ENCODE results near the gene LDHAL6B. TPM values are rescaled to one million over a fixed set of nuclear protein-coding genes. Genes with fewer than 3 reads are reported as not detected.

The LDHAL6B gene
- total RNA-seq, 2 donors from 2014 or later: not detected

- Histone ChIP-seq H3K27me3 (ENCODE audit: control insufficient read depth, insufficient read depth, low read length, poor library complexity, severe bottlenecking) (no peaks in the 10 kb centered on the region), H3K27ac (ENCODE audit: low read depth, low read length) (no peak overlapping the region), H3K9me3 (ENCODE audit: control insufficient read depth, low read length) (peaks cover 7% of the 10 kb centered on the region), H3K4me1 (ENCODE audit: control insufficient read depth, insufficient read depth, low read length) (peaks cover 4% of the 10 kb centered on the region), H3K36me3 (ENCODE audit: control insufficient read depth, insufficient read depth, low read length) (peaks cover 10% of the 10 kb centered on the region), H3K4me3 (ENCODE audit: low read length) (no peak overlapping the region), H3K9ac (ENCODE audit: extremely low read depth, low read length, poor library complexity, severe bottlenecking) (no peak overlapping the region)
- Mint-ChIP-seq H3K36me3 (ENCODE audit: low read depth) (peaks cover 27% of the 10 kb centered on the region), H3K27ac (no peak overlapping the region), H3K4me3 (no peak overlapping the region), H3K4me1 (peaks cover 24% of the 10 kb centered on the region), H3K27me3 (ENCODE audit: insufficient read depth) (no peaks in the 10 kb centered on the region), H3K9me3 (no peaks in the 10 kb centered on the region)
- DNase-seq: no peak
- 87 to 95% methylated on average over 7 to 12 of the region's 12 CpGs for WGBS, 2 experiments (ENCODE audit: insufficient coverage in 1 of 2, insufficient read length in 1 of 2)
- no peak for TF ChIP-seq CTCF (conservative IDR thresholded peaks at IDR 0.05)
Measured at GRCh38 chr15:59174151-59174834, 32.4 kb upstream of the LDHAL6B start.

GRCh38 chr15:59174835-59175831 lies 31.5 kb upstream of the LDHAL6B start:
- Histone ChIP-seq H3K27me3 (ENCODE audit: control insufficient read depth, insufficient read depth, low read length, poor library complexity, severe bottlenecking) (no peaks in the 10 kb centered on the region), H3K36me3 (ENCODE audit: control insufficient read depth, insufficient read depth, low read length) (peaks cover 10% of the 10 kb centered on the region), H3K4me1 (ENCODE audit: control insufficient read depth, insufficient read depth, low read length) (peaks cover 4% of the 10 kb centered on the region), H3K9ac (ENCODE audit: extremely low read depth, low read length, poor library complexity, severe bottlenecking) (no peak overlapping the region), H3K9me3 (ENCODE audit: control insufficient read depth, low read length) (peaks cover 7% of the 10 kb centered on the region), H3K4me3 (ENCODE audit: low read length) (no peak overlapping the region), H3K27ac (ENCODE audit: low read depth, low read length) (no peak overlapping the region)
- TF ChIP-seq CTCF (conservative IDR thresholded peaks at IDR 0.05): peak; percentile 79
- H3K27ac Mint-ChIP-seq: peak overlapping the region; percentile 16
- no peak overlapping the region for H3K4me3 Mint-ChIP-seq
- H3K27me3 Mint-ChIP-seq (ENCODE audit: insufficient read depth): no peaks in the 10 kb centered on the region
- 69 to 81% methylated on average over 7 to 10 of the region's 10 CpGs for WGBS, 2 experiments (ENCODE audit: insufficient coverage in 1 of 2, insufficient read length in 1 of 2)
- H3K9me3 Mint-ChIP-seq: no peaks in the 10 kb centered on the region
- peaks cover 17% of the 10 kb centered on the region for H3K4me1 Mint-ChIP-seq
- peak; percentile 85 for DNase-seq
- peaks cover 27% of the 10 kb centered on the region for H3K36me3 Mint-ChIP-seq (ENCODE audit: low read depth)

- Mint-ChIP-seq H3K4me1 (peaks cover 10% of the 10 kb centered on the region), H3K9me3 (peaks cover 5% of the 10 kb centered on the region), H3K36me3 (ENCODE audit: low read depth) (peaks cover 30% of the 10 kb centered on the region), H3K4me3 (no peak overlapping the region), H3K27ac (no peak overlapping the region), H3K27me3 (ENCODE audit: insufficient read depth) (no peaks in the 10 kb centered on the region)
- Histone ChIP-seq H3K36me3 (ENCODE audit: control insufficient read depth, insufficient read depth, low read length) (peaks cover 10% of the 10 kb centered on the region), H3K9ac (ENCODE audit: extremely low read depth, low read length, poor library complexity, severe bottlenecking) (no peak overlapping the region), H3K9me3 (ENCODE audit: control insufficient read depth, low read length) (peaks cover 11% of the 10 kb centered on the region), H3K4me1 (ENCODE audit: control insufficient read depth, insufficient read depth, low read length) (no peaks in the 10 kb centered on the region), H3K27me3 (ENCODE audit: control insufficient read depth, insufficient read depth, low read length, poor library complexity, severe bottlenecking) (no peaks in the 10 kb centered on the region), H3K27ac (ENCODE audit: low read depth, low read length) (no peak overlapping the region), H3K4me3 (ENCODE audit: low read length) (no peak overlapping the region)
- no peak for DNase-seq
- 93 to 94% methylated on average over 7 to 8 of the region's 9 CpGs for whole genome bisulfite sequencing, 2 experiments (ENCODE audit: insufficient coverage in 1 of 2, insufficient read length in 1 of 2)
- no peak for TF ChIP-seq CTCF (conservative IDR thresholded peaks at IDR 0.05)
Measured at GRCh38 chr15:59176653-59177316, 29.9 kb upstream of the LDHAL6B start.
